Fibroblast of lung (primary cell): ENCODE measurements around the gene MYO10.

Source experiments
- CTCF ChIP-seq, 2 donors: IDR thresholded peaks in 1 of 2; conservative IDR thresholded peaks in 1 of 2; 1 replicate in 1 of 2; 2 replicates in 1 of 2; pipeline ENCODE4 v1.5.1; 2011 to 2012; ENCODE audit warnings: low read length in 2 of 2, control low read depth in 1 of 2, inconsistent platforms in 1 of 2, low read depth in 1 of 2, mild to moderate bottlenecking in 1 of 2
- EZH2 ChIP-seq: IDR thresholded peaks from 2 replicates; pipeline ENCODE4 v1.5.1; 2012; ENCODE audit warnings: low read length, control low read depth, mild to moderate bottlenecking; ENCODE audit errors: missing control alignments

DNA sequence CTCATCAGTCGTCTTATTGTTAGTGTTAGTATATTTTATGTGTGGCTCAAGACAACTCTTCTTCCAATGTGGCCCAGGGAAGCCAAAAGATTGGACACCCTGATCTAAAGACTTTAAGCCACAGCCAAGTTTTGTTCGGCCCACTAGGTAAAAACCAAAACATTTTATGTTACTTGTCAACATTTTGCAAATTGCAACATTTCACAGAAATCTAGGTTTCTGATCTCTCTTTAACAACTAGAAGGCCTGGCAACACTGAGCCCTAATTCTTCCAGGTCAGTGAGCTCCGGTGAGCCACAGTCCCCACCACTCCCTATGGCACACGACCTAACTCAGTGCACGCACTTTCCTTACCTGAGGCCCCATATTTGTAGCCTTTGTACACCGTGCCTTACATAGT, 24.0 kb downstream of the MYO10 start:
- TF ChIP-seq CTCF (conservative IDR thresholded peaks at IDR 0.05 in 1 of 2, IDR thresholded peaks at IDR 0.05 in 1 of 2; ENCODE audit: low read depth in 1 of 2, low read length in 2 of 2) (no peak), EZH2 (no peak)
